ENCODE data around the gene HOMER3.
"Not testable (repeated sequence)": the region's sequence is repeated elsewhere in the genome, so short reads cannot be mapped to it uniquely, and the experiment has no call there.

Gene HOMER3

GRCh38 chr19:18922228-18922985, 18.6 kb downstream of the HOMER3 start:
- no peak for DNase-seq (ENCODE audit: low spot score)

DNA sequence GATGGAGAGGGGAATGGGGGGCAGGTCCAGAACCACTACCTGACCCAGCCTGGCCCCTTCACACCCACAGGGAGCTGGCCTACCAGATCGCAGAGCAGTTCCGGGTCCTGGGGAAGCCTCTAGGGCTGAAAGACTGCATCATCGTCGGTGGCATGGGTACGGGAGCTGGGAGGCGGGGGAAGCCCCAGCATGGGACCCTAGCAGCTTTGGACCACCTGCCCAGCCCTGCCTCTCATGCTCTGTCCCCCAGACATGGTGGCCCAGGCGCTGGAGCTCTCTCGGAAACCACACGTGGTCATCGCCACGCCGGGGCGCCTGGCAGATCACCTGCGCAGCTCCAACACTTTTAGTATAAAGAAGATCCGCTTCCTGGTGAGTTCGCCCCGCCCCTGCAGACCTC, 19.4 kb downstream of the HOMER3 start:
- no peak for DNase-seq (ENCODE audit: low spot score)

DNA sequence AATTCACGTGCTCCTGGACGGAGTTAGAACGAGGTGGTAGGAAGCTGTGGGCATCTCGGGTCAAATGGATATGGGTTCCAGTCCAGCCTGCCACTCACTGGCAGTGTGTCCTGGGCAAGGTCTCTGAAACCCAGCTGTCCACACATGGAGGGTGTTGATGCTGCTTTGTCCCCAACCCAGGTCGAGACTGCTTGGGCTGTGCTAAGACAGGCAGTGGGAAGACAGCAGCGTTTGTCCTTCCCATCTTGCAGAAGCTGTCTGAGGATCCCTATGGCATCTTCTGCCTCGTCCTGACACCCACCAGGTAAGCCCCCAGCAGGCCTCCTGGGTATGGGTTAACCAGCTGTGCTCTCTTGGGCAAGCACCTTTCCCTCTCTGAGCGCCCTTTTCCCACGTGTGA, 20.6 kb downstream of the HOMER3 start:
- no peak for DNase-seq (ENCODE audit: low spot score)

- no peak for DNase-seq (ENCODE audit: low spot score)
These were observed 21.2 kb downstream of the HOMER3 start for GRCh38 chr19:18919900-18920214.

DNA sequence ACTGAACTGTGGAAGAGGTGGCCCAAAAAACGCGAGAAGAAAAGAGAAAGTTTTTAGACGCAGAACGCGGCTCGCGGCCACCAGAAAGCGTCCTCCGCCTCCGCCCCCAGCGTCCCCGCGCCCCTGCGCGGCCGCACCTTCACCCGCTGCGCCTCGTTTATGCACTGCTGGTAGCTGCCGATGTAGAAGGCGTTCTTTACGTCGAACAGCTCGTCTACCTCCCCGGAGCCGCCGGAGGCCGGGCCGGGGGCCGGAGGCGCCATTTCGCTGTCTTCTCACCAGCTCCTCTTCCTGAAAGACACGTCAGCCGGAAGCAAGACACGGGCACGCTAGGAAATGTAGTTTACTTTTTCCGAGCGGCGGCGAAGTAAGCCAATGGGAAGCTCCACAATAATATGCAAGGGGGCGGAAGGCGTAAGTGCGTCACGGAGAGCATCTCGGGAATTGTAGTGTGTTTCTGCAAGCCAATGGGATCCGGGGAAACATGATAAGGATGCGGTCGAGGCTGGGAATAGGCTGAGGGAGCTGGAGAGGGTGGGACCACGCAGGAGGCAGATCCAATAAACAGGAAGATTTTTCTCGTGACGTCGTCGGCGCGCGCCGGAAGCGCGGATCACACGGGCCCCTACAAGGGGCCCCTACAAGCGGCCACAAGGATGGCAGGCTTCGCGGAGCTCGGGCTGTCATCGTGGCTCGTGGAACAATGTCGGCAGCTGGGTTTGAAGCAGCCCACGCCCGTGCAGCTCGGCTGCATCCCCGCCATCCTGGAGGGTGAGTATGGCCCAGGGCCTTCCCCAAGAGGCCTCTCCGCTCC, 21.7 kb downstream of the HOMER3 start, which contains the start of the genes COPE and DDX49:
Gene COPE, minus strand, starts transcription at position 302 of the 814 bp plus-strand sequence. Its CDS starts 39 bp downstream, at position 263.
Gene DDX49, plus strand, starts transcription at position 630 of the 814 bp plus-strand sequence. Its CDS starts 27 bp downstream, at position 657.
- DNase-seq (ENCODE audit: low spot score) = peak; percentile 100

GRCh38 chr19:18917593-18917992, 23.4 kb downstream of the HOMER3 start:
- not testable (repeated sequence) for DNase-seq (ENCODE audit: low spot score)

- peak; percentile 89 for DNase-seq (ENCODE audit: low spot score)
These were observed 25.4 kb downstream of the HOMER3 start for GRCh38 chr19:18915639-18916038.

GRCh38 chr19:18913466-18913865, 27.6 kb downstream of the HOMER3 start:
- no peak for DNase-seq (ENCODE audit: low spot score)

DNA sequence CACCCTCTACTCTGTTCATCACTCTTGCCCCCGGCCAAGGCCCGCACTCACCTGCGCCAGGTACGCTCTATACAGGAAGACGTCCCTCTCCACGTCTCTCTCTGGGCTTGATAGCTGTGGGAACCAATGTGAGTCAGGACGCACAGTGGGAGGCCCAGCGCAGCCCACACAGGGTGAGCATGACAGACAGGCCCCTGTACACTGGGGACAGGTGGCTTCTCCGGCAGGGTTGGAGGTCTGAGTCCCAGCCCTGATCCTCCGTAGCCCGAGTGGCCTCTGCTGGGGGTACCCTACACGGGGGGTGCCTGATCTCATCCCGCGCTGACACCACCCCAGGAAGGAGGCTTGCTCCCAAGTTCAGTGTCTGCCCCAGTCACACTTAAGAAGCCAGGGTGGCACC, 28.1 kb downstream of the HOMER3 start:
- DNase-seq (ENCODE audit: low spot score) = no peak

- no peak for DNase-seq (ENCODE audit: low spot score)
These were observed 30.1 kb downstream of the HOMER3 start for GRCh38 chr19:18910801-18911436.

DNA sequence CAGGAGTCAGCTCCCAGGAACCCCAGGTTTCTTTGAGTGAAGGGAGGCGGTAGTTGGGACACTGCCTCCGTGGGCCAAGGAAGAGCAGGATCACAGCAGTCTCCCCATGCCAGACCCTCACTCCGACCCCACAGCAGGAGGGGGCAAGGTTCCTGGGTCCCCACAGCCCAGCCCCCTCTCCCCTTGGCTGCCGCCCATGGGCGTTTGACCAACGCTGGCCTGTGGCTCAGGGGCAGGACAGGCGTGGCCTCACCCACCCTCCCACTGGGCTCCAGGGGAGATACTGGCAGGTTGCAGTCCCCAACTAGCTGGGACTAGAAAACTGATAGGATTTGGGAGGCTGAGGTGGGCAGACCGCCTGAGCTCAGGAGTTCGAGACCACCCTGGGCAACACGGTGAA, 31.0 kb downstream of the HOMER3 start:
- DNase-seq (ENCODE audit: low spot score) = no peak

GRCh38 chr19:18908917-18909619, 31.9 kb downstream of the HOMER3 start:
- peak; percentile 59 for DNase-seq (ENCODE audit: low spot score)

GRCh38 chr19:18906605-18907519, 34.2 kb downstream of the HOMER3 start:
- peak; percentile 94 for DNase-seq (ENCODE audit: low spot score)

DNA sequence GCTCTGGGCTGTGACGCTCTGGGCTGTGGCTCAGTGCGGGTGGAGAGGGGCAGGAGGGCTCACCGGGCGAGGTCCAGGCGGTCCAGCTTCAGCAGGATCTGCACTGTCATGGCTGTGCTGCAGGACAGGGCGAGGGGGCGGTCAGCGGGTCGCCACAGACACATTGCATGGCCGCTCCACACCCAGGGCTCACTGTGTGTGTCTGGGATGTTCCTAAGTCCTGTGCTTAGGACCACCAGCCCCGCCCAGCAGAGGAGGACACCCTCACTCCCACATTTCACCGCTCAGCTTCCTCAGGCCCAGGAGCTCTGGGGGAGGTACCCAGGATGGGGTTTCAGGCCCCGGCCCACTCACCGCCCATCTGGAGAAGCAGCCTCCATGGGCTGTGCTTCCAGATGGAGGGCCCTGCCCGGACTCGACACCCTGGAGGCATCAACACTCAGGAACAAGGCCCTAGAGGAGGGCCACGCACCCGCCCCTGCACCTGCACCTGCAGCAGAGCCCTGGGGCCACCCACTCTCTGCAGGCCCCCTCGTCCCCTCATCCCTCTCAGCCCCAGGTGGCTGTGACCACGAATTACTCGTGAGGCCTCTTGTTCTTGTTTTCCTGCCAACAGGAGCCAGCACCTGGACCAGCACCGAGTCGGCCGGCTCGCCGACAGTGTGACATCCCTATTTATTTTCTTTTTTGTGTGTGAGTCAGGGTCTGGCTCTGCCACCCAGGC, 35.3 kb downstream of the HOMER3 start:
- DNase-seq (ENCODE audit: low spot score) = no peak

- no peak for DNase-seq (ENCODE audit: low spot score)
These were observed 36.0 kb downstream of the HOMER3 start for GRCh38 chr19:18905058-18905456.

DNA sequence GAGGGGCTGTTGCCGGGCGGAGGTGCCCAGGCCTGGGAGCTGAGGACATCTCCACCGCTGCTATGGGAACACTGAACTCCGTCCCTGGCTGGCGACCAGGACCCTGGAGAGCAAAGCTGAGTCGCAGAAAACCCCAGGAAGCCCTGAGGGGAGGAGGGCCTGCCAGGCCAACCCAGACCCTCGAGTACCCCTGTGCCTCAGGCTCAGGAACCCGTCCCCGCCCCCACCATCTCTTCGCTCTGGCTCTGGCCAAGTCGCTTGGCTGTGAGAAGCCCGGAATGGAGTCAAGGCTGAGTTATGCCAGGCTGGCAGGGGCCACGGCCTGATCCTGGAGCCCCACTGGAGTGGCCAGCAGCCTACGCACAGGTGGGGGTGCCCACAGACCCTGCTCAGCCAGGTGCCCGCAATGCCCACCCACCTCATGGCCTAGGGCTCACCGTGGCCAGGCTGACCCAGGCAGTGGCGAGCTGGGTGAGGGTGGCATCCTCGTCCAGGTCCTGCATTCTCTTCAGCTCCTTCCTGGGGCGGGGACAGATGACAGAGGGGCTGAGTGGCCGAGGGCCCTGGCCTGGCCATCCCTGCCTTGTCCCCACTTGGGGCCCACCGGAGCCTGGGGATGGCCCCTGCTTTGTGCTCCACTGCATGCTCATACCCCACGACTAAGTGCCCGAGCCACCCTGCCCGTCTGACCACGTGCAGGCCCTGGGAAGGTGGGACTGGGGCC, 36.5 kb downstream of the HOMER3 start:
- peak; percentile 79 for DNase-seq (ENCODE audit: low spot score)

DNA sequence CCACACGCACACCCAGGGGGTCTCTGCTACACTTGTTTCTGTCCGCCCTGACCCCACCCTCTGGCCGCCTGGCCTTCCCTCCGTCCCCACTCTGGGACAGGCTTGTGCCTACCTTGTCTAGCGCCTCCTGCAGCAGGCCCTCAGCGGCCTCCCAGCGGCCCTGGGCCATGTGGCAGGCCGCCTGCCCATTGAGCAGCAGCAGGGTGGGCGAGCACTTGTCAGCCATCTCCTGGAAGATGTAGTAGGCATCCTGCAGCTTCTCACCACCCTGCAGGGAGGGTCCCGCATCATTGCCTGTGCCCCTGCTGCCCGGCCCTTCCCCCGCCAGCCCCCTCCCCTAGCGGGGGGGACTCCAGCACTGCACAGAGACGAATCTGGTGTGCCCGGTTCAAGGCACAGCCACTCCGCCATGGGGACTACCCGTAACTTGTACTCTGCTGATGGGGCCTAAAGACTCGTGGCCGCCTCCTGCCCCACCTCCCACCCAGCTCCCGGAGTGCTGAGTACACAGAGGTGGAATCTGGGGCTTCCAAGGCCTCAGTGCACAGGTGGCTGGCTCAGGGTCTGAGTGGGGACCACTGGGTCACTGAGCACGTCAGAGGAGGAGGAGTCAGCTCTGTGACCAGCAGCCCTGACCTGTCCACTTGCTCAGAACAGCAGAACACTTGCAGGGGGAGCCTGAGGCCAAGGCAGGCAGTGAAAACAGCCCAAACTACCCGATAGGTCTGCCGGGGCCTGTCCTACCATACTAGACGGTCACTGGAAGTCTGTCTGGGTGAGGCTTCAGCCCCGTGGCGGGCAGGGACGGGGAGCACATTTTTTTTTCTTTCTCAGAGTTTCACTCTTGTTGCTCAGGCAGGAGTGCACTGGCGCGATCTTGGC, 37.6 kb downstream of the HOMER3 start:
- DNase-seq (ENCODE audit: low spot score) = no peak

GRCh38 chr19:18902519-18902918, 38.5 kb downstream of the HOMER3 start:
- DNase-seq (ENCODE audit: low spot score) = not testable (repeated sequence)

GRCh38 chr19:18901491-18901890, 39.5 kb downstream of the HOMER3 start:
- no peak for DNase-seq (ENCODE audit: low spot score)
